Measurements from ENCODE around the gene P2RY12. TPM values are rescaled to one million over a fixed set of nuclear protein-coding genes. Genes with fewer than 3 reads are reported as not detected.

P2RY12 gene
- total and polyA plus RNA-seq, 2 of the 8 experiments (the other 6 are each of a cell fraction or from before 2014, with no cell fraction given) = not detected

DNA sequence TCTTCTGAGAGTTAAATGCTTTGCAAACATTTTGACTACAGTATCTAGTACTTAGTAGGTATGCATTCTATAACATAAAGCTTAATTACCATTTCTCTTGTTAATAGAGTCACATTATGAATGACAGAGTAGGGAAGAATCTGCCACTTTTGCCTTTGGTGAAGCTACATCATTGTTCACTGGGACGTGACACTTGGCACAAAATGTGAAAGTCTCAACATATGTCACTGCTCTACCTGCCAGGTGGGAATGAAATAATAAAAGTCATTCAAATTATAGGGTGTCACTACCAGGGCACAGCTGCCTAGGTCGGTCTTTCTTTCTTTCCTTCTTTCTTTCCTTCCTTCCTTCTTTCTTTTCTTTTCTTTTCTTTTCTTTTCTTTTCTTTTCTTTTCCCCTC, 85.5 kb downstream of the P2RY12 start:
- Histone ChIP-seq H2BK20ac (ENCODE audit: low read length) (no peak overlapping the region), H2BK5ac (ENCODE audit: low read depth, low read length) (no peak overlapping the region), H2AFZ (ENCODE audit: low read length) (no peak overlapping the region), H3K18ac (ENCODE audit: extremely low read depth, low read length) (no peak overlapping the region), H2BK12ac (ENCODE audit: low read depth, low read length) (no peak overlapping the region), H2AK5ac (ENCODE audit: low read depth, low read length) (no peak overlapping the region), H3K14ac (ENCODE audit: insufficient read length) (no peak overlapping the region), H3K79me2 (ENCODE audit: control insufficient read depth in 1 of 2, insufficient read depth in 2 of 2, low read length in 2 of 2) (no peaks in the 10 kb centered on the region), H4K8ac (ENCODE audit: extremely low read depth, insufficient read depth, low read length) (no peak overlapping the region), H3K79me1 (ENCODE audit: low read depth, low read length) (no peaks in the 10 kb centered on the region), H3K4me2 (ENCODE audit: insufficient read depth in 1 of 2, low read depth in 2 of 2, low read length in 2 of 2) (no peak overlapping the region), H4K91ac (replicated peaks; ENCODE audit: insufficient read length, low read length) (no peak overlapping the region), H3K4me1 (replicated peaks in 1 of 4; ENCODE audit: control insufficient read depth in 3 of 4, insufficient read depth in 4 of 4, low read length in 3 of 4) (peaks cover 0 to 5% (median 0%) of the 10 kb centered on the region in 4 experiments; a peak in 1 of 7 replicates), H3K23ac (ENCODE audit: insufficient read length) (no peak overlapping the region), H3K9me3 (ENCODE audit: insufficient read depth in 2 of 2, low read depth in 1 of 2, low read length in 1 of 2) (no peaks in the 10 kb centered on the region), H3K9ac (replicated peaks in 1 of 4; ENCODE audit: extremely low read depth in 1 of 4, low read depth in 3 of 4, low read length in 3 of 4) (no peak overlapping the region), H3K27ac (ENCODE audit: low read depth, low read length) (no peak overlapping the region), H4K20me1 (replicated peaks in 1 of 2; ENCODE audit: control insufficient read depth in 1 of 2, insufficient read depth in 2 of 2, low read length in 2 of 2) (peaks cover 0 to 2% of the 10 kb centered on the region in 2 experiments), H3K56ac (replicated peaks; ENCODE audit: insufficient read length, low read depth, low read length) (no peak overlapping the region), H3K4me3 (ENCODE audit: extremely low read depth in 1 of 4, insufficient read depth in 2 of 4, low read depth in 3 of 4, low read length in 4 of 4) (no peak overlapping the region), H3K36me3 (ENCODE audit: control insufficient read depth in 2 of 4, insufficient read depth in 4 of 4, low read length in 3 of 4) (no peaks in the 10 kb centered on the region), H3K23me2 (ENCODE audit: low read depth, low read length) (no peaks in the 10 kb centered on the region), H2BK15ac (ENCODE audit: low read length) (no peak overlapping the region), H3K27me3 (replicated peaks in 1 of 4; ENCODE audit: control insufficient read depth in 3 of 4, extremely low read depth in 1 of 4, insufficient read depth in 3 of 4, low read length in 3 of 4) (no peaks in the 10 kb centered on the region), H3K4ac (replicated peaks; ENCODE audit: insufficient read length, low read depth, low read length) (no peak overlapping the region), H2BK120ac (replicated peaks; ENCODE audit: low read depth, low read length) (no peak overlapping the region), H4K5ac (ENCODE audit: insufficient read length, low read depth, low read length) (no peak overlapping the region)
- DNase-seq (ENCODE audit: low read depth in 1 of 2, low spot score in 2 of 2) = no peak
- WGBS, 2 experiments (ENCODE audit: extremely low coverage in 1 of 2, insufficient coverage in 1 of 2, insufficient read length in 1 of 2, insufficient replicate concordance in 2 of 2, low coverage in 1 of 2, low lambda C conversion rate in 2 of 2, missing lambda C conversion rate in 1 of 2) = 86% methylated on average over 2 of the region's 2 CpGs; no CpG with 5 or more reads in 1 of the 2 experiments
- ChIA-PET CTCF (ENCODE audit: partially characterized antibody) (interaction anchor here (0.5 to 3.0 kb wide), 4 partner anchors 10 to 170 kb away, joined by 3 to 11 read pairs (median 3); no protein-coding TSS in a partner anchor), POLR2A (ENCODE audit: partially characterized antibody) (no interaction called here)
- no peak for FAIRE-seq
- TF ChIP-seq TEAD4 (IDR thresholded peaks at IDR 0.05; ENCODE audit: low read depth, low read length) (no peak), BCL11A (IDR thresholded peaks at IDR 0.05; ENCODE audit: low read depth in 2 of 2, low read length in 2 of 2) (no peak), SIN3A (conservative IDR thresholded peaks at IDR 0.05 in 1 of 2, IDR thresholded peaks at IDR 0.05 in 1 of 2; ENCODE audit: low read depth in 1 of 2, low read length in 2 of 2) (no peak), POLR2A (IDR thresholded peaks at IDR 0.05; ENCODE audit: control extremely low read depth in 1 of 2, low read depth in 2 of 2, low read length in 2 of 2) (no peak), YY1 (IDR thresholded peaks at IDR 0.05; ENCODE audit: low read depth, low read length) (no peak), BACH1 (IDR thresholded peaks at IDR 0.05; ENCODE audit: low read length) (no peak), KDM5A (IDR thresholded peaks at IDR 0.05; ENCODE audit: low read length) (no peak), EGR1 (IDR thresholded peaks at IDR 0.05; ENCODE audit: borderline replicate concordance, low read depth, low read length) (no peak), SRF (IDR thresholded peaks at IDR 0.05; ENCODE audit: low read depth, low read length) (no peak)
- TF ChIP-seq, protein P1, sequence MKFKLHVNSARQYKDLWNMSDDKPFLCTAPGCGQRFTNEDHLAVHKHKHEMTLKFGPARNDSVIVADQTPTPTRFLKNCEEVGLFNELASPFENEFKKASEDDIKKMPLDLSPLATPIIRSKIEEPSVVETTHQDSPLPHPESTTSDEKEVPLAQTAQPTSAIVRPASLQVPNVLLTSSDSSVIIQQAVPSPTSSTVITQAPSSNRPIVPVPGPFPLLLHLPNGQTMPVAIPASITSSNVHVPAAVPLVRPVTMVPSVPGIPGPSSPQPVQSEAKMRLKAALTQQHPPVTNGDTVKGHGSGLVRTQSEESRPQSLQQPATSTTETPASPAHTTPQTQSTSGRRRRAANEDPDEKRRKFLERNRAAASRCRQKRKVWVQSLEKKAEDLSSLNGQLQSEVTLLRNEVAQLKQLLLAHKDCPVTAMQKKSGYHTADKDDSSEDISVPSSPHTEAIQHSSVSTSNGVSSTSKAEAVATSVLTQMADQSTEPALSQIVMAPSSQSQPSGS (IDR thresholded peaks at IDR 0.05; ENCODE audit: low read length) = no peak
- TF ChIP-seq, protein P2, sequence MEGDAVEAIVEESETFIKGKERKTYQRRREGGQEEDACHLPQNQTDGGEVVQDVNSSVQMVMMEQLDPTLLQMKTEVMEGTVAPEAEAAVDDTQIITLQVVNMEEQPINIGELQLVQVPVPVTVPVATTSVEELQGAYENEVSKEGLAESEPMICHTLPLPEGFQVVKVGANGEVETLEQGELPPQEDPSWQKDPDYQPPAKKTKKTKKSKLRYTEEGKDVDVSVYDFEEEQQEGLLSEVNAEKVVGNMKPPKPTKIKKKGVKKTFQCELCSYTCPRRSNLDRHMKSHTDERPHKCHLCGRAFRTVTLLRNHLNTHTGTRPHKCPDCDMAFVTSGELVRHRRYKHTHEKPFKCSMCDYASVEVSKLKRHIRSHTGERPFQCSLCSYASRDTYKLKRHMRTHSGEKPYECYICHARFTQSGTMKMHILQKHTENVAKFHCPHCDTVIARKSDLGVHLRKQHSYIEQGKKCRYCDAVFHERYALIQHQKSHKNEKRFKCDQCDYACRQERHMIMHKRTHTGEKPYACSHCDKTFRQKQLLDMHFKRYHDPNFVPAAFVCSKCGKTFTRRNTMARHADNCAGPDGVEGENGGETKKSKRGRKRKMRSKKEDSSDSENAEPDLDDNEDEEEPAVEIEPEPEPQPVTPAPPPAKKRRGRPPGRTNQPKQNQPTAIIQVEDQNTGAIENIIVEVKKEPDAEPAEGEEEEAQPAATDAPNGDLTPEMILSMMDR (IDR thresholded peaks at IDR 0.05; ENCODE audit: control extremely low read depth in 1 of 3, insufficient read depth in 1 of 3, low read depth in 1 of 3, low read length in 3 of 3) = no peak

Measured in H1 (cell line).